Measurements from ENCODE around the gene ST7L. TPM values are rescaled to one million over a fixed set of nuclear protein-coding genes. Genes with fewer than 3 reads are reported as not detected.

Gene ST7L
- total and polyA plus RNA-seq, 2 donors (not counting 3 experiments of a cell fraction or from before 2014, with no cell fraction given), result 12.3 to 28.4 TPM

- POLR2A ChIA-PET, result no interaction called here
- intact Hi-C loops (cut with micrococcal nuclease) (no loop called here), dilution Hi-C loops (cut with MboI; ENCODE audit: extremely low pct_ligation_motif_present, low sequenced_read_pairs) (no loop called here)
- no TSS peak for BruUV-seq (replicated peaks)
- Histone ChIP-seq H4K20me1 (replicated peaks; ENCODE audit: control insufficient read depth, extremely low read depth, insufficient read depth, low read length) (no peaks in the 10 kb centered on the region), H3K9me1 (replicated peaks; ENCODE audit: control insufficient read depth, extremely low read depth, insufficient read depth, low read length) (no peaks in the 10 kb centered on the region), H3K27me3 (ENCODE audit: control insufficient read depth in 2 of 2, insufficient read depth in 2 of 2, low read length in 2 of 2) (peaks cover 9% of the 10 kb centered on the region in 2 experiments), H3K36me3 (ENCODE audit: control insufficient read depth in 2 of 2, extremely low read depth in 1 of 2, insufficient read depth in 2 of 2, low read length in 2 of 2) (no peaks in the 10 kb centered on the region), H2AFZ (ENCODE audit: low read depth, low read length) (no peak overlapping the region), H3K9me3 (replicated peaks; ENCODE audit: control insufficient read depth, insufficient read depth, low read length) (no peaks in the 10 kb centered on the region), H3K9ac (replicated peaks; ENCODE audit: extremely low read depth, insufficient read depth, low read length) (no peak overlapping the region), H3K79me2 (ENCODE audit: control insufficient read depth, insufficient read depth, low read length) (no peaks in the 10 kb centered on the region), H3K27ac (ENCODE audit: insufficient read depth, low read depth, low read length) (no peak overlapping the region), H3K4me3 (replicated peaks in 1 of 3; ENCODE audit: insufficient read depth in 1 of 3, low read depth in 1 of 3, low read length in 3 of 3) (no peak overlapping the region), H3K4me2 (ENCODE audit: insufficient read depth, low read length) (no peak overlapping the region), H3K4me1 (ENCODE audit: control insufficient read depth, extremely low read depth, insufficient read depth, low read length) (peaks cover 11% of the 10 kb centered on the region)
- FAIRE-seq, result no peak
- no peak for DNase-seq (ENCODE audit: low read depth, low spot score)
- no peak for TF ChIP-seq EZH2 (IDR thresholded peaks at IDR 0.05; ENCODE audit: borderline replicate concordance, low read depth, low read length, severe bottlenecking)
- no peak for TF ChIP-seq JUN (IDR thresholded peaks at IDR 0.05; ENCODE audit: borderline replicate concordance, insufficient read depth, insufficient read length, low read depth)
- TF ChIP-seq MAX (IDR thresholded peaks at IDR 0.05; ENCODE audit: insufficient read depth, insufficient read length), result no peak
- no peak for TF ChIP-seq POLR2A (IDR thresholded peaks at IDR 0.05; ENCODE audit: low read depth, low read length)
- TF ChIP-seq FOS (IDR thresholded peaks at IDR 0.05; ENCODE audit: borderline replicate concordance, insufficient read depth, low read length), result no peak
- TF ChIP-seq MYC (IDR thresholded peaks at IDR 0.05; ENCODE audit: low read depth, low read length), result no peak
- no peak for TF ChIP-seq POLR2AphosphoS5 (IDR thresholded peaks at IDR 0.05; ENCODE audit: insufficient read depth, low read depth, low read length)
- no peak for TF ChIP-seq CTCF (IDR thresholded peaks at IDR 0.05; ENCODE audit: extremely low read depth in 1 of 2, insufficient read depth in 1 of 2, low read depth in 1 of 2, low read length in 2 of 2)
- TF ChIP-seq GATA2 (IDR thresholded peaks at IDR 0.05; ENCODE audit: insufficient read depth, insufficient read length, low read depth, low read length), result no peak
- CTCF ChIA-PET, result interaction anchor here (0.5 to 1.7 kb wide), 5 partner anchors 18 to 130 kb away, joined by 3 to 4 read pairs (median 3); no protein-coding TSS in a partner anchor
Observed at GRCh38 chr1:112505878-112506277, 113.1 kb downstream of the ST7L start.
